ENCODE data around the gene GAN. TPM values are rescaled to one million over a fixed set of nuclear protein-coding genes. Genes with fewer than 3 reads are reported as not detected.
"Not testable (repeated sequence)": the region's sequence is repeated elsewhere in the genome, so short reads cannot be mapped to it uniquely, and the experiment has no call there.

GAN gene
- total and polyA plus RNA-seq, 9 donors: 1.8 to 7.2 (median 2.3) TPM

- DNase-seq: no peak
- Histone ChIP-seq H3K4me3 (ENCODE audit: low read length) (no peak overlapping the region), H3K27ac (ENCODE audit: low read length) (no peak overlapping the region), H3K4me1 (ENCODE audit: control insufficient read depth, insufficient read depth, low read length) (peaks cover 3% of the 10 kb centered on the region), H3K9me3 (replicated peaks; ENCODE audit: control insufficient read depth, low read depth, low read length) (no peaks in the 10 kb centered on the region), H3K36me3 (ENCODE audit: control insufficient read depth, insufficient read depth, low read length) (no peaks in the 10 kb centered on the region), H3K27me3 (ENCODE audit: control insufficient read depth, insufficient read depth, low read length) (no peaks in the 10 kb centered on the region)
- no CpG with 5 or more reads among the region's 5 CpGs for WGBS (ENCODE audit: insufficient coverage)
Observed at GRCh38 chr16:81321536-81321935, 6.8 kb downstream of the GAN start.

DNA sequence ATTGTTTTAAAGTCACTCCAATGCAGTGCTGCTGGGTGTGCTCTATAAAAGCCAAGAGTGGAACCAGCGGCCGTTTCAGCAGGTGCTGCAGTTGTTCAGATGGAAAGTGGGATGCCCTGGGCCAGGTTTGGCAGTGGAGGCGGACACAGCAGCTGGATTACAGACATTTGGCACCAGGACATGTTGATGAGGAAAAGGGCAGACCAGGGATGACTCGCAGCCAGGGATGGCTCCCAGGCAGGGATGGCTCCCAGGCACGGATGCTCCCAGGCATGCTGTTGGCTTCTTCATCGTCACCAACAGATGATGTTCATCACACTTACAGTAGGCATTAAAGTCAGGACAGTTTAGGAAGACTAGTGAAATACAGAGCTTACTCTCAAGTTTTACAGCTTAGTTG lies 10.0 kb downstream of the GAN start:
- H3K27me3 ChIP-seq (ENCODE audit: control insufficient read depth, insufficient read depth, low read length): no peaks in the 10 kb centered on the region
- H3K4me3 ChIP-seq (ENCODE audit: low read length): no peak overlapping the region
- no peaks in the 10 kb centered on the region for H3K36me3 ChIP-seq (ENCODE audit: control insufficient read depth, insufficient read depth, low read length)
- peak; percentile 17 for DNase-seq
- H3K4me1 ChIP-seq (ENCODE audit: control insufficient read depth, insufficient read depth, low read length): no peaks in the 10 kb centered on the region
- H3K27ac ChIP-seq (ENCODE audit: low read length): no peak overlapping the region
- WGBS (ENCODE audit: insufficient coverage): 86% methylated on average over 4 of the region's 6 CpGs
- H3K9me3 ChIP-seq (replicated peaks; ENCODE audit: control insufficient read depth, low read depth, low read length): no peaks in the 10 kb centered on the region

GRCh38 chr16:81327011-81327410 lies 12.2 kb downstream of the GAN start:
- Histone ChIP-seq H3K9me3 (replicated peaks; ENCODE audit: control insufficient read depth, low read depth, low read length) (no peaks in the 10 kb centered on the region), H3K36me3 (ENCODE audit: control insufficient read depth, insufficient read depth, low read length) (no peaks in the 10 kb centered on the region), H3K4me1 (ENCODE audit: control insufficient read depth, insufficient read depth, low read length) (no peaks in the 10 kb centered on the region), H3K27ac (ENCODE audit: low read length) (no peak overlapping the region), H3K27me3 (ENCODE audit: control insufficient read depth, insufficient read depth, low read length) (no peaks in the 10 kb centered on the region), H3K4me3 (ENCODE audit: low read length) (no peak overlapping the region)
- WGBS (ENCODE audit: insufficient coverage): 75% methylated on average over 1 of the region's 5 CpGs
- no peak for DNase-seq

DNA sequence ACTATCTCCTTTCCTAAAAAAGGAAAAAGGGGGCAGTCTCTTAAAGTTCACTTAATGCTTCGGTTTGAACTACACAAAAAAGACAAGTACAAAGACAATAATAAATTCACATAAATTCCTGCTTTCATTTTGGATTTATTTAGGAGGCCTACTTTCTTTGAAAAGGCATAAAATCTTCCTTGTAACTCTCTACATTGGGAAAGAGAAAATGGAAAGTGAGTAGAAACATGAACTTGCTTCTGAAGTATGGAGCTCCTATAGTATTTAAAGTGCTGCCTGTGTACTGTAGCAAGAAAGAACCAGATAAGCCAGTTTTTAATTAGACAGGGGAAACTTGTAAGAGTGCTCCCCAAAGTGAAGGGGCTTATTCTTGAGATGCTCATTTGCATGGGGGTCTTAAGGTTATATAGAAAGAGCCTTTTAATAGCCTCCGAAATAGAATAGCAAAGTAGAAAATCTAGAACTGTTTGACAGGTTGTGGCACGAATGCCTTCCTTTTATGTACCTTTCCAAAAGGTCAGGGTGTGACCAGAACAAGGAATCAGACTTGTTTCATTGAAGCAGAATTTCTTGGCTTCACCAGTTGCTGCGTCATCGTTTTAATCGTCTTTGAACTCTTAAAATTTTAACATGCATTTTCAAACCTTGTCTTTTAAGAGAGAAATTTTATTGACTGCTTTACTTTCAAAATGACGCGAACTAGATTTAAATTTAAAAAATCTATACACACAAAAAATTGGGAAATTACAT lies 12.9 kb downstream of the GAN start:
- Histone ChIP-seq H3K27ac (ENCODE audit: low read length) (no peak overlapping the region), H3K9me3 (replicated peaks; ENCODE audit: control insufficient read depth, low read depth, low read length) (no peaks in the 10 kb centered on the region), H3K27me3 (ENCODE audit: control insufficient read depth, insufficient read depth, low read length) (no peaks in the 10 kb centered on the region), H3K4me1 (ENCODE audit: control insufficient read depth, insufficient read depth, low read length) (no peaks in the 10 kb centered on the region), H3K4me3 (ENCODE audit: low read length) (no peak overlapping the region), H3K36me3 (ENCODE audit: control insufficient read depth, insufficient read depth, low read length) (no peaks in the 10 kb centered on the region)
- WGBS (ENCODE audit: insufficient coverage): 82% methylated on average over 1 of the region's 8 CpGs
- no peak for DNase-seq

GRCh38 chr16:81329947-81330346 lies 15.2 kb downstream of the GAN start:
- Histone ChIP-seq H3K4me3 (ENCODE audit: low read length) (no peak overlapping the region), H3K36me3 (ENCODE audit: control insufficient read depth, insufficient read depth, low read length) (no peaks in the 10 kb centered on the region), H3K27me3 (ENCODE audit: control insufficient read depth, insufficient read depth, low read length) (no peaks in the 10 kb centered on the region), H3K27ac (ENCODE audit: low read length) (no peak overlapping the region), H3K9me3 (replicated peaks; ENCODE audit: control insufficient read depth, low read depth, low read length) (no peaks in the 10 kb centered on the region), H3K4me1 (ENCODE audit: control insufficient read depth, insufficient read depth, low read length) (no peaks in the 10 kb centered on the region)
- no peak for DNase-seq
- WGBS (ENCODE audit: insufficient coverage): 89% methylated on average over 2 of the region's 5 CpGs

DNA sequence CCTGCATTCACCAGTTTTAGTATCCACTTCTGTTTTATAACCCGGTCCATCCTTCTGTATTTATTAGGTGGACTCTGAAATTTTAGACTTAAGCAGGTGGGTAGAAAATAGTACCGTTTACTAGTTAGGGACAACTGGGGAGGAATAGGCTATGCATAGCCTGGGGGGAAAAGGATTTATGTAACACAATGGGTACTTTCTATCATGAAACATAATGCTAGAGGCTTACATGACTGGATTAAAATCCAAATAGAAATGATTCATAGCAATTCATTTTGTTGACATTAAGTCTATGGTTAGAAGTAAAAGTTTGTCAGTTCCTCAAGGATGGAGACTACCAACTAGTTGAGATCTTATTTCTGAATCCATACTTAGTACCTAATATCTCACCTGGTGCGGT lies 18.6 kb downstream of the GAN start:
- 83% methylated on average over 1 of the region's 3 CpGs for WGBS (ENCODE audit: insufficient coverage)
- no peak for DNase-seq
- no peaks in the 10 kb centered on the region for H3K9me3 ChIP-seq (replicated peaks; ENCODE audit: control insufficient read depth, low read depth, low read length)
- H3K36me3 ChIP-seq (ENCODE audit: control insufficient read depth, insufficient read depth, low read length): no peaks in the 10 kb centered on the region
- no peak overlapping the region for H3K4me3 ChIP-seq (ENCODE audit: low read length)
- no peaks in the 10 kb centered on the region for H3K27me3 ChIP-seq (ENCODE audit: control insufficient read depth, insufficient read depth, low read length)
- no peak overlapping the region for H3K27ac ChIP-seq (ENCODE audit: low read length)
- no peaks in the 10 kb centered on the region for H3K4me1 ChIP-seq (ENCODE audit: control insufficient read depth, insufficient read depth, low read length)

DNA sequence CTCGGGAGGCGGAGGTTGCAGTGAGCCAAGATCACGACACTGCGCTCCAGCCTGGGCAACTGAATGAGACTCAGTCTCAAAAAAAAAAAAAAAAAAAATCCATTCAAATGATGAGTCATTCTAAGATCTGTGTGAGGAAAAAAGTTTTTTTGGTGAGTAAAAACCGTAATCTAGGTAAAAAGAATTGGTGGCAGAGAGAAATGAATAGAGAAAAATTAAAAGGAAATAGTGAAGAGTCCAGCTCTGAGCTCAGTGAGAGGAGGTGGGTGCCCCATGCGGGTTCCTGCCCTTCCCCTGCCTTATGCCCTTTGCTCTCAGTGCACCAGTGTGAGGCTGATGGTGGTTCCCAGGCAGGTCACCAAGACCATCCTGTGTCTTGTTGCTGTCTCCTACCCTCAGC lies 20.9 kb downstream of the GAN start:
- H3K27me3 ChIP-seq (ENCODE audit: control insufficient read depth, insufficient read depth, low read length): no peaks in the 10 kb centered on the region
- H3K9me3 ChIP-seq (replicated peaks; ENCODE audit: control insufficient read depth, low read depth, low read length): no peaks in the 10 kb centered on the region
- no peak for DNase-seq
- no peak overlapping the region for H3K4me3 ChIP-seq (ENCODE audit: low read length)
- 93% methylated on average over 2 of the region's 6 CpGs for WGBS (ENCODE audit: insufficient coverage)
- no peaks in the 10 kb centered on the region for H3K4me1 ChIP-seq (ENCODE audit: control insufficient read depth, insufficient read depth, low read length)
- H3K27ac ChIP-seq (ENCODE audit: low read length): no peak overlapping the region
- no peaks in the 10 kb centered on the region for H3K36me3 ChIP-seq (ENCODE audit: control insufficient read depth, insufficient read depth, low read length)

DNA sequence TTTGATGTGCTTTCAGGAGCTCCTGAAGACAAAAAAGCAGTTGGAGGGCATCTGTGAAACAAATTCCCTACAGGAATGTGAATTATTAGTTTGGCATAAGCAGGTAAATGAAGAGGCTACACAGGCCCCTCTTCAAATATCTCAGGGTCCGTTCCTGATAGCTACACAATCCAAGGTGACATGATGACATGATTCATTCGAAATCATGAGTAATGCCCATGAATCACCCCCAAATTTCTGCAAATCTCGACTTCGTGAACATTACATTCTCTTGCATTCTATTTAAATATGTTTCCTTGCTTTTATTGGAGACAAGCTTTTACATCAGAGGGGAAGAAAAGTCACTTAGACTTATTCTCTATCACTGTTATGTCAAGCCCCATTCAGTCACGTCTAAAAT lies 22.3 kb downstream of the GAN start:
- H3K4me3 ChIP-seq (ENCODE audit: low read length): no peak overlapping the region
- no peaks in the 10 kb centered on the region for H3K36me3 ChIP-seq (ENCODE audit: control insufficient read depth, insufficient read depth, low read length)
- H3K4me1 ChIP-seq (ENCODE audit: control insufficient read depth, insufficient read depth, low read length): no peaks in the 10 kb centered on the region
- DNase-seq: no peak
- 100% methylated on average over 1 of the region's 5 CpGs for WGBS (ENCODE audit: insufficient coverage)
- H3K27ac ChIP-seq (ENCODE audit: low read length): no peak overlapping the region
- H3K27me3 ChIP-seq (ENCODE audit: control insufficient read depth, insufficient read depth, low read length): no peaks in the 10 kb centered on the region
- no peaks in the 10 kb centered on the region for H3K9me3 ChIP-seq (replicated peaks; ENCODE audit: control insufficient read depth, low read depth, low read length)

DNA sequence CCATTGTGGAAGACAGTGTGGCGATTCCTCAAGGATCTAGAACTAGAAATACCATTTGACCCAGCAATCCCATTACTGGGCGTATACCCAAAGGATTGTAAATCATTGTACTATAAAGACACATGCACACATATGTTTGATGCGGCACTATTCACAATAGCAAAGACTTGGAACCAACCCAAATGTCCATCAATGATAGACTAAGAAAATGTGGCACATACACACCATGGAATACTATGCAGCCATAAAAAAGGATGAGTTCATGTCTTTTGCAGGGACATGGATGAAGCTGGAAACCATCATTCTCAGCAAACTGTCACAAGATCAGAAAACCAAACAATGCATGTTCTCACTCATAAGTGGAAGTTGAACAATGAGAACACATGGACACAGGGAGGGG lies 30.4 kb downstream of the GAN start:
- peaks cover 35% of the 10 kb centered on the region for H3K9me3 ChIP-seq (replicated peaks; ENCODE audit: control insufficient read depth, low read depth, low read length)
- not testable (repeated sequence) for H3K27ac ChIP-seq (ENCODE audit: low read length); H3K4me1 ChIP-seq (ENCODE audit: control insufficient read depth, insufficient read depth, low read length); H3K36me3 ChIP-seq (ENCODE audit: control insufficient read depth, insufficient read depth, low read length); H3K27me3 ChIP-seq (ENCODE audit: control insufficient read depth, insufficient read depth, low read length); DNase-seq; H3K4me3 ChIP-seq (ENCODE audit: low read length)
- WGBS (ENCODE audit: insufficient coverage): no CpG with 5 or more reads among the region's 3 CpGs

- DNase-seq: no peak
- Histone ChIP-seq H3K27ac (ENCODE audit: low read length) (no peak overlapping the region), H3K36me3 (ENCODE audit: control insufficient read depth, insufficient read depth, low read length) (peaks cover 4% of the 10 kb centered on the region), H3K9me3 (replicated peaks; ENCODE audit: control insufficient read depth, low read depth, low read length) (peaks cover 35% of the 10 kb centered on the region), H3K4me1 (ENCODE audit: control insufficient read depth, insufficient read depth, low read length) (no peaks in the 10 kb centered on the region), H3K27me3 (ENCODE audit: control insufficient read depth, insufficient read depth, low read length) (no peaks in the 10 kb centered on the region), H3K4me3 (ENCODE audit: low read length) (no peak overlapping the region)
- no CpG with 5 or more reads among the region's 1 CpG for WGBS (ENCODE audit: insufficient coverage)
Observed at GRCh38 chr16:81347425-81347824, 32.7 kb downstream of the GAN start.

Data from muscle of leg (tissue), 11 donors.